Measurements from ENCODE around the gene TACC3. TPM values are rescaled to one million over a fixed set of nuclear protein-coding genes. Genes with fewer than 3 reads are reported as not detected.

The TACC3 gene
- total RNA-seq, 1 experiment from 2014 or later, result 207 TPM

DNA sequence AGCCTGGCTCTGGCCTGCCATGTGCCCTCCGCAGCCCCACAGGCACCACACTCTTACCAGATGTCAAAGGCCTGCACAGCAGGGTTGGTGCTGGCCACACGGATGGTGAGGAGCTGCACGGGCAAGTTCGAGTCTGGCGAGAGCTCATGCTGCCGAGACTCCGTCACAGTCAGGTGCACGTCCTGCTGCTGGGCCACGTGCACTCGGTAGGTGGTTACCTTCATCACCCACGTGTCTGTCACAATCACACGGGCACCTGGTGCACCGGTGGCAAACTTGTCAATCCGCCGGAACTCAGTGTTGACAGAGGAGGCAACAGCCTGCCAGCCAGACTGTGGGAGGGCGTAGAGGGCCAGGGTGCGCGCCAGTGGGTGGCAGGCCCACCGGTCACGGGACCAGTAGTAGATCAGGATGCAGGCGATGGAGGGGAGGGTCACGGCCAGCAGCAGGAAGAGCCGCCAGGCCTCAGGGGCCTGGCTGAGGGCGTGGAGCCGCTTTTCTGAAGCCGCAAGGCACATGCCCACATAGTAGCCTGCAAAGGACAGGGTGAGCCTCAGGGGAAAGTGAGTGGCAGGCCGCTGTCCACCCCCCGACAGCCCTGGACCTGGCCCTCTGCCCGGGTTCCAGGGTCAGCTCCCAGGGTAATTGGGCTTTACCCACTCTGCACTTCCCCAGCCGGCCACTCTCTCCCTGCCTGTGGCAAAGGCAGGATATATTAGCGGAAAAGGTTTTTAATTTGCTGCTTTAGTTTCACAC is 3.0 kb upstream of the TACC3 start (continued):
- TF ChIP-seq, protein P1, sequence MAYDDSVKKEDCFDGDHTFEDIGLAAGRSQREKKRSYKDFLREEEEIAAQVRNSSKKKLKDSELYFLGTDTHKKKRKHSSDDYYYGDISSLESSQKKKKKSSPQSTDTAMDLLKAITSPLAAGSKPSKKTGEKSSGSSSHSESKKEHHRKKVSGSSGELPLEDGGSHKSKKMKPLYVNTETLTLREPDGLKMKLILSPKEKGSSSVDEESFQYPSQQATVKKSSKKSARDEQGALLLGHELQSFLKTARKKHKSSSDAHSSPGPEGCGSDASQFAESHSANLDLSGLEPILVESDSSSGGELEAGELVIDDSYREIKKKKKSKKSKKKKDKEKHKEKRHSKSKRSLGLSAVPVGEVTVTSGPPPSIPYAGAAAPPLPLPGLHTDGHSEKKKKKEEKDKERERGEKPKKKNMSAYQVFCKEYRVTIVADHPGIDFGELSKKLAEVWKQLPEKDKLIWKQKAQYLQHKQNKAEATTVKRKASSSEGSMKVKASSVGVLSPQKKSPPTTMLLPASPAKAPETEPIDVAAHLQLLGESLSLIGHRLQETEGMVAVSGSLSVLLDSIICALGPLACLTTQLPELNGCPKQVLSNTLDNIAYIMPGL (CRISPR knock-in tag; IDR thresholded peaks at IDR 0.05), result no peak
- TF ChIP-seq, protein P2, sequence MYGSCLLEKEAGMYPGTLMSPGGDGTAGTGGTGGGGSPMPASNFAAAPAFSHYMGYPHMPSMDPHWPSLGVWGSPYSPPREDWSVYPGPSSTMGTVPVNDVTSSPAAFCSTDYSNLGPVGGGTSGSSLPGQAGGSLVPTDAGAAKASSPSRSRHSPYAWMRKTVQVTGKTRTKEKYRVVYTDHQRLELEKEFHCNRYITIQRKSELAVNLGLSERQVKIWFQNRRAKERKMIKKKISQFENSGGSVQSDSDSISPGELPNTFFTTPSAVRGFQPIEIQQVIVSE (CRISPR knock-in tag; IDR thresholded peaks at IDR 0.05; ENCODE audit: borderline replicate concordance), result no peak
- TF ChIP-seq MXD4 (CRISPR knock-in tag; IDR thresholded peaks at IDR 0.05; ENCODE audit: borderline replicate concordance) (no peak), GTF2I (CRISPR knock-in tag; conservative IDR thresholded peaks at IDR 0.05) (no peak)
- TF ChIP-seq, protein P3, sequence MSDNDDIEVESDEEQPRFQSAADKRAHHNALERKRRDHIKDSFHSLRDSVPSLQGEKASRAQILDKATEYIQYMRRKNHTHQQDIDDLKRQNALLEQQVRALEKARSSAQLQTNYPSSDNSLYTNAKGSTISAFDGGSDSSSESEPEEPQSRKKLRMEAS (CRISPR knock-in tag; IDR thresholded peaks at IDR 0.05), result no peak

DNA sequence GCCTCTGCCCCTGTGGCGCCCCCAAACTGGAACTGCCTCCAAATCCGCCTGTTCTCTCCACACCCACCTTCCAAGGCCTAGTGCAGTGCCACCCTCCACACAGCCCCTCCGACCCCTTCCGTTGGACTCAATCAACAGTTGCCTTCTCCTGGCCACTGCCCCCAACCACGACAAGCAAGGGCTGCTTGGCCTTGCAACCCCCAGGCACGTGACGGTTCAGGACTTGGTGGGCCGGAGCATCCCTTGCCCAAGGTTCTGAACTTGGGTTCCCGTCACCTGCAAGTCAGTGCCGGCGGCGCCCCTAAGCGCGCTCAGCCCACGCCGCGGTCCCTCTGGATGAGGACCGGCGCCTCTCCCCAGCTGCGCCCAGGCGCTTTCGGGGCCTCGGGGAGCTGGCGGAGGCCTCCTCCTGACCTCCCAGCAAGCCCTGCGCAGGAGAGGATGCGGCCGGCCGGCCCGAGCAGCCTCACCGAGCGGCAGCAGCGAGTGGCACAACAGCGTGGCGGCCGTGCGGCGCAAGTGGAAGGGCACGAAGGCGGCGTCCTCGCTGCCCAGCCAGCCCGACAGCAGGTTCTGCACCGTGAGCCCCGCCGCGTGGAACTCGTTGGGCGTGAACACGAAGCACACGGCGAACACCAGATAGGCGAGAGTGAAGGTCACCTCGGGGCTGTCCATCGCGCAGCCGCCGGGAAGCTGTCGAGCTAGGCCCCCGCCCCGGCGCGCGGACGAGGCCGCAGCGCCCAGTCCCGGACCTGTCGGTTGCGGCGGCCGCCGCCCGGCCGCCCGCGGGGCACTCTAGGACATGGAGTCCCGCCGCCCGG is 948 bp upstream of the TACC3 start:
- peaks cover 33% of the 10 kb centered on the region for H3K36me3 Mint-ChIP-seq
- ChIA-PET POLR2A (interaction anchor here (0.5 to 1.7 kb wide), 7 partner anchors 8 to 559 kb away, joined by 3 to 16 read pairs (median 4); partner anchors contain the start of gene SLBP), CTCF (interaction anchor here (0.6 to 4.3 kb wide), 12 partner anchors 8 to 366 kb away, joined by 3 to 30 read pairs (median 4); partner anchors contain the start of gene SLBP)
- peak overlapping the region; percentile 96 for H3K27ac Mint-ChIP-seq
- no peaks in the 10 kb centered on the region for H3K9me3 Mint-ChIP-seq
- no peaks in the 10 kb centered on the region for H3K27me3 Mint-ChIP-seq (ENCODE audit: low read depth)
- ATAC-seq (peak; percentile 7), DNase-seq (ENCODE audit: low spot score) (peak; percentile 50)
- peak overlapping the region; percentile 88 for H3K4me3 Mint-ChIP-seq
- H3K4me1 Mint-ChIP-seq, result peaks cover 26% of the 10 kb centered on the region
- TF ChIP-seq, protein P4, sequence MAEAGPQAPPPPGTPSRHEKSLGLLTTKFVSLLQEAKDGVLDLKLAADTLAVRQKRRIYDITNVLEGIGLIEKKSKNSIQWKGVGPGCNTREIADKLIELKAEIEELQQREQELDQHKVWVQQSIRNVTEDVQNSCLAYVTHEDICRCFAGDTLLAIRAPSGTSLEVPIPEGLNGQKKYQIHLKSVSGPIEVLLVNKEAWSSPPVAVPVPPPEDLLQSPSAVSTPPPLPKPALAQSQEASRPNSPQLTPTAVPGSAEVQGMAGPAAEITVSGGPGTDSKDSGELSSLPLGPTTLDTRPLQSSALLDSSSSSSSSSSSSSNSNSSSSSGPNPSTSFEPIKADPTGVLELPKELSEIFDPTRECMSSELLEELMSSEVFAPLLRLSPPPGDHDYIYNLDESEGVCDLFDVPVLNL (CRISPR knock-in tag; IDR thresholded peaks at IDR 0.05; ENCODE audit: borderline replicate concordance, low read depth), result 0 out of 2 replicates have a peak, but pooled peaks have one; percentile 65
- TF ChIP-seq GABPB1 (CRISPR knock-in tag; IDR thresholded peaks at IDR 0.05) (peak; percentile 54; the same call in 1 of the 2 replicates), NFATC4 (CRISPR knock-in tag; IDR thresholded peaks at IDR 0.05) (no peak), ZNF232 (CRISPR knock-in tag; IDR thresholded peaks at IDR 0.05) (no peak), GTF2I (CRISPR knock-in tag; conservative IDR thresholded peaks at IDR 0.05) (no peak), ESRRA (CRISPR knock-in tag; IDR thresholded peaks at IDR 0.05; ENCODE audit: borderline replicate concordance) (peak; percentile 64; the same call in 1 of the 2 replicates), MYBL2 (CRISPR knock-in tag; IDR thresholded peaks at IDR 0.05) (0 out of 2 replicates have a peak, but pooled peaks have one; percentile 22), ZNF138 (CRISPR knock-in tag; conservative IDR thresholded peaks at IDR 0.05) (peak; percentile 72; the same call in 1 of the 2 replicates), OVOL2 (CRISPR knock-in tag; IDR thresholded peaks at IDR 0.05; ENCODE audit: borderline replicate concordance) (no peak), FOXJ3 (CRISPR knock-in tag; IDR thresholded peaks at IDR 0.05; ENCODE audit: borderline replicate concordance) (no peak), TEAD1 (CRISPR knock-in tag; IDR thresholded peaks at IDR 0.05) (0 out of 2 replicates have a peak, but pooled peaks have one; percentile 75), TCF7 (CRISPR knock-in tag; IDR thresholded peaks at IDR 0.05; ENCODE audit: low read depth) (peak; percentile 84; the same call in 1 of the 2 replicates)
- TF ChIP-seq, protein P5, sequence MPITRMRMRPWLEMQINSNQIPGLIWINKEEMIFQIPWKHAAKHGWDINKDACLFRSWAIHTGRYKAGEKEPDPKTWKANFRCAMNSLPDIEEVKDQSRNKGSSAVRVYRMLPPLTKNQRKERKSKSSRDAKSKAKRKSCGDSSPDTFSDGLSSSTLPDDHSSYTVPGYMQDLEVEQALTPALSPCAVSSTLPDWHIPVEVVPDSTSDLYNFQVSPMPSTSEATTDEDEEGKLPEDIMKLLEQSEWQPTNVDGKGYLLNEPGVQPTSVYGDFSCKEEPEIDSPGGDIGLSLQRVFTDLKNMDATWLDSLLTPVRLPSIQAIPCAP (CRISPR knock-in tag; IDR thresholded peaks at IDR 0.05), result no peak
- TF ChIP-seq, protein P1 (CRISPR knock-in tag; IDR thresholded peaks at IDR 0.05), result peak; percentile 87; the same call in 1 of the 2 replicates
- TF ChIP-seq, protein P6, sequence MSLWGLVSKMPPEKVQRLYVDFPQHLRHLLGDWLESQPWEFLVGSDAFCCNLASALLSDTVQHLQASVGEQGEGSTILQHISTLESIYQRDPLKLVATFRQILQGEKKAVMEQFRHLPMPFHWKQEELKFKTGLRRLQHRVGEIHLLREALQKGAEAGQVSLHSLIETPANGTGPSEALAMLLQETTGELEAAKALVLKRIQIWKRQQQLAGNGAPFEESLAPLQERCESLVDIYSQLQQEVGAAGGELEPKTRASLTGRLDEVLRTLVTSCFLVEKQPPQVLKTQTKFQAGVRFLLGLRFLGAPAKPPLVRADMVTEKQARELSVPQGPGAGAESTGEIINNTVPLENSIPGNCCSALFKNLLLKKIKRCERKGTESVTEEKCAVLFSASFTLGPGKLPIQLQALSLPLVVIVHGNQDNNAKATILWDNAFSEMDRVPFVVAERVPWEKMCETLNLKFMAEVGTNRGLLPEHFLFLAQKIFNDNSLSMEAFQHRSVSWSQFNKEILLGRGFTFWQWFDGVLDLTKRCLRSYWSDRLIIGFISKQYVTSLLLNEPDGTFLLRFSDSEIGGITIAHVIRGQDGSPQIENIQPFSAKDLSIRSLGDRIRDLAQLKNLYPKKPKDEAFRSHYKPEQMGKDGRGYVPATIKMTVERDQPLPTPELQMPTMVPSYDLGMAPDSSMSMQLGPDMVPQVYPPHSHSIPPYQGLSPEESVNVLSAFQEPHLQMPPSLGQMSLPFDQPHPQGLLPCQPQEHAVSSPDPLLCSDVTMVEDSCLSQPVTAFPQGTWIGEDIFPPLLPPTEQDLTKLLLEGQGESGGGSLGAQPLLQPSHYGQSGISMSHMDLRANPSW (CRISPR knock-in tag; conservative IDR thresholded peaks at IDR 0.05; ENCODE audit: low read depth), result 0 out of 2 replicates have a peak, but pooled peaks have one; percentile 45
- TF ChIP-seq, protein P7, sequence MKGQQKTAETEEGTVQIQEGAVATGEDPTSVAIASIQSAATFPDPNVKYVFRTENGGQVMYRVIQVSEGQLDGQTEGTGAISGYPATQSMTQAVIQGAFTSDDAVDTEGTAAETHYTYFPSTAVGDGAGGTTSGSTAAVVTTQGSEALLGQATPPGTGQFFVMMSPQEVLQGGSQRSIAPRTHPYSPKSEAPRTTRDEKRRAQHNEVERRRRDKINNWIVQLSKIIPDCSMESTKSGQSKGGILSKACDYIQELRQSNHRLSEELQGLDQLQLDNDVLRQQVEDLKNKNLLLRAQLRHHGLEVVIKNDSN (CRISPR knock-in tag; IDR thresholded peaks at IDR 0.05), result peak; percentile 75

Data from WTC11 (cell line).